Measurements from ENCODE around the gene TSPAN18.

- TF ChIP-seq POLR2A (IDR thresholded peaks at IDR 0.05; ENCODE audit: low read length): no peak
- no peak for TF ChIP-seq GATA1 (IDR thresholded peaks at IDR 0.05; ENCODE audit: low read depth, low read length)
Measured at GRCh38 chr11:44943118-44943517, 216.4 kb downstream of the TSPAN18 start.

All from erythroblast (primary cell).